ENCODE data around the gene FANCI.

- TF ChIP-seq GATA2 (IDR thresholded peaks at IDR 0.05; ENCODE audit: low read depth, low read length) = no peak
- no peak for TF ChIP-seq GATA3 (IDR thresholded peaks at IDR 0.05; ENCODE audit: low read depth, low read length)
Observed at GRCh38 chr15:89309993-89310392, 66.2 kb downstream of the FANCI start.
